Activated T-cell treated with anti-CD3 and anti-CD28 coated beads for 4 hours (primary cell): Measurements from ENCODE around the gene TMEM161B.
"Not testable (repeated sequence)": the region's sequence is repeated elsewhere in the genome, so short reads cannot be mapped to it uniquely, and the experiment has no call there.

Experiments used
- DNase-seq: peaks from one replicate; pipeline ENCODE4 v3.0.0-alpha.2; 2020

Gene TMEM161B

GRCh38 chr5:88268385-88269184 is at the start of gene TMEM161B:
Gene TMEM161B, minus strand, starts transcription at chr5:88268845. Its CDS starts 122 bp downstream, at chr5:88268723.
- peak; percentile 91 for DNase-seq

- no peak for DNase-seq
These were observed 35.7 kb upstream of the TMEM161B start for GRCh38 chr5:88304356-88304755.

GRCh38 chr5:88298425-88298824 is 29.8 kb upstream of the TMEM161B start:
- no peak for DNase-seq

- no peak for DNase-seq
These were observed 22.2 kb upstream of the TMEM161B start for GRCh38 chr5:88290801-88291200.

- no peak for DNase-seq
These were observed 20.0 kb upstream of the TMEM161B start for GRCh38 chr5:88288528-88289197.

GRCh38 chr5:88287846-88288527 is 19.3 kb upstream of the TMEM161B start:
- DNase-seq = no peak

GRCh38 chr5:88287302-88287701 is 18.7 kb upstream of the TMEM161B start:
- DNase-seq = no peak

GRCh38 chr5:88283690-88284089 is 15.0 kb upstream of the TMEM161B start:
- DNase-seq = no peak

GRCh38 chr5:88281322-88281721 is 12.7 kb upstream of the TMEM161B start:
- DNase-seq = no peak

GRCh38 chr5:88279584-88279983 is 10.9 kb upstream of the TMEM161B start:
- DNase-seq = no peak

GRCh38 chr5:88276378-88276777 is 7.7 kb upstream of the TMEM161B start:
- no peak for DNase-seq

GRCh38 chr5:88275581-88275980 is 6.9 kb upstream of the TMEM161B start:
- DNase-seq = no peak

- DNase-seq = no peak
These were observed 652 bp upstream of the TMEM161B start for GRCh38 chr5:88269222-88269771.

GRCh38 chr5:88264565-88264964 is 4.1 kb downstream of the TMEM161B start:
- DNase-seq = not testable (repeated sequence)

- DNase-seq = no peak
These were observed 5.3 kb downstream of the TMEM161B start for GRCh38 chr5:88263349-88263748.

GRCh38 chr5:88262116-88262515 is 6.5 kb downstream of the TMEM161B start:
- no peak for DNase-seq

GRCh38 chr5:88258636-88259035 is 10.0 kb downstream of the TMEM161B start:
- DNase-seq = no peak

- DNase-seq = no peak
These were observed 11.8 kb downstream of the TMEM161B start for GRCh38 chr5:88256872-88257271.

- DNase-seq = no peak
These were observed 12.6 kb downstream of the TMEM161B start for GRCh38 chr5:88256037-88256436.

- DNase-seq = no peak
These were observed 14.3 kb downstream of the TMEM161B start for GRCh38 chr5:88254320-88254719.

- DNase-seq = no peak
These were observed 17.5 kb downstream of the TMEM161B start for GRCh38 chr5:88251048-88251711.

- no peak for DNase-seq
These were observed 18.6 kb downstream of the TMEM161B start for GRCh38 chr5:88250010-88250409.
